ENCODE measurements around the gene ZMAT5. TPM values are rescaled to one million over a fixed set of nuclear protein-coding genes. Genes with fewer than 3 reads are reported as not detected.

ZMAT5 gene
- total and polyA plus RNA-seq, 9 of the 15 experiments (the other 6 are each of a cell fraction or from before 2014, with no cell fraction given): 2.0 to 25.2 (median 11.9) TPM

- TF ChIP-seq, protein P1, sequence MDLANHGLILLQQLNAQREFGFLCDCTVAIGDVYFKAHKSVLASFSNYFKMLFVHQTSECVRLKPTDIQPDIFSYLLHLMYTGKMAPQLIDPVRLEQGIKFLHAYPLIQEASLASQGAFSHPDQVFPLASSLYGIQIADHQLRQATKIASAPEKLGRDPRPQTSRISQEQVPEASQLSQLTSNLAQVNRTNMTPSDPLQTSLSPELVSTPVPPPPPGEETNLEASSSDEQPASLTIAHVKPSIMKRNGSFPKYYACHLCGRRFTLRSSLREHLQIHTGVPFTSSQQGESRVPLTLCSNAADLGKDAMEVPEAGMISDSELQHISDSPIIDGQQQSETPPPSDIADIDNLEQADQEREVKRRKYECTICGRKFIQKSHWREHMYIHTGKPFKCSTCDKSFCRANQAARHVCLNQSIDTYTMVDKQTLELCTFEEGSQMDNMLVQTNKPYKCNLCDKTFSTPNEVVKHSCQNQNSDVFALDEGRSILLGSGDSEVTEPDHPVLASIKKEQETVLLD (IDR thresholded peaks at IDR 0.05): peak; percentile 73; the same call in 1 of the 2 replicates
- TF ChIP-seq TRIM28 (IDR thresholded peaks at IDR 0.05): no peak
- TF ChIP-seq ZZZ3 (IDR thresholded peaks at IDR 0.05): no peak
- no peak for TF ChIP-seq DNMT1 (IDR thresholded peaks at IDR 0.05)
- TF ChIP-seq RBBP5 (IDR thresholded peaks at IDR 0.05; ENCODE audit: borderline replicate concordance, insufficient read depth, low read length, poor library complexity, severe bottlenecking): peak; percentile 79
- no peak for TF ChIP-seq HMG20A (CRISPR knock-in tag; conservative IDR thresholded peaks at IDR 0.05)
- TF ChIP-seq SUPT5H (IDR thresholded peaks at IDR 0.05): peak; percentile 88
- TF ChIP-seq ZBTB8A (IDR thresholded peaks at IDR 0.05; ENCODE audit: partially characterized antibody): no peak
- TF ChIP-seq ZKSCAN3 (CRISPR knock-in tag; IDR thresholded peaks at IDR 0.05): no peak
- TF ChIP-seq, protein P2, sequence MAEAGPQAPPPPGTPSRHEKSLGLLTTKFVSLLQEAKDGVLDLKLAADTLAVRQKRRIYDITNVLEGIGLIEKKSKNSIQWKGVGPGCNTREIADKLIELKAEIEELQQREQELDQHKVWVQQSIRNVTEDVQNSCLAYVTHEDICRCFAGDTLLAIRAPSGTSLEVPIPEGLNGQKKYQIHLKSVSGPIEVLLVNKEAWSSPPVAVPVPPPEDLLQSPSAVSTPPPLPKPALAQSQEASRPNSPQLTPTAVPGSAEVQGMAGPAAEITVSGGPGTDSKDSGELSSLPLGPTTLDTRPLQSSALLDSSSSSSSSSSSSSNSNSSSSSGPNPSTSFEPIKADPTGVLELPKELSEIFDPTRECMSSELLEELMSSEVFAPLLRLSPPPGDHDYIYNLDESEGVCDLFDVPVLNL (CRISPR knock-in tag; IDR thresholded peaks at IDR 0.05; ENCODE audit: low read depth): no peak
- no peak for TF ChIP-seq KLF13 (tag; IDR thresholded peaks at IDR 0.05; ENCODE audit: borderline replicate concordance, low read depth)
- TF ChIP-seq ESRRB (CRISPR knock-in tag; IDR thresholded peaks at IDR 0.05; ENCODE audit: borderline replicate concordance): no peak
- TF ChIP-seq, protein P3, sequence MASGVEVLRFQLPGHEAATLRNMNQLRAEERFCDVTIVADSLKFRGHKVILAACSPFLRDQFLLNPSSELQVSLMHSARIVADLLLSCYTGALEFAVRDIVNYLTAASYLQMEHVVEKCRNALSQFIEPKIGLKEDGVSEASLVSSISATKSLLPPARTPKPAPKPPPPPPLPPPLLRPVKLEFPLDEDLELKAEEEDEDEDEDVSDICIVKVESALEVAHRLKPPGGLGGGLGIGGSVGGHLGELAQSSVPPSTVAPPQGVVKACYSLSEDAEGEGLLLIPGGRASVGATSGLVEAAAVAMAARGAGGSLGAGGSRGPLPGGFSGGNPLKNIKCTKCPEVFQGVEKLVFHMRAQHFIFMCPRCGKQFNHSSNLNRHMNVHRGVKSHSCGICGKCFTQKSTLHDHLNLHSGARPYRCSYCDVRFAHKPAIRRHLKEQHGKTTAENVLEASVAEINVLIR (CRISPR knock-in tag; IDR thresholded peaks at IDR 0.05): no peak
- TF ChIP-seq ZNF586 (CRISPR knock-in tag; conservative IDR thresholded peaks at IDR 0.05): no peak
- TF ChIP-seq ZNF449 (CRISPR knock-in tag; IDR thresholded peaks at IDR 0.05): no peak
- no peak for TF ChIP-seq CLOCK (CRISPR knock-in tag; IDR thresholded peaks at IDR 0.05; ENCODE audit: borderline replicate concordance)
Measured at GRCh38 chr22:29767171-29768051, 604 bp upstream of the ZMAT5 start, which contains the start of gene UQCR10 (continued).
